ENCODE measurements around the gene MORF4L1. TPM values are rescaled to one million over a fixed set of nuclear protein-coding genes. Genes with fewer than 3 reads are reported as not detected.

The MORF4L1 gene
- total and polyA plus RNA-seq, 10 of the 15 experiments (the other 5 are each of a cell fraction or from before 2014, with no cell fraction given), result 113 to 636 (median 229) TPM

DNA sequence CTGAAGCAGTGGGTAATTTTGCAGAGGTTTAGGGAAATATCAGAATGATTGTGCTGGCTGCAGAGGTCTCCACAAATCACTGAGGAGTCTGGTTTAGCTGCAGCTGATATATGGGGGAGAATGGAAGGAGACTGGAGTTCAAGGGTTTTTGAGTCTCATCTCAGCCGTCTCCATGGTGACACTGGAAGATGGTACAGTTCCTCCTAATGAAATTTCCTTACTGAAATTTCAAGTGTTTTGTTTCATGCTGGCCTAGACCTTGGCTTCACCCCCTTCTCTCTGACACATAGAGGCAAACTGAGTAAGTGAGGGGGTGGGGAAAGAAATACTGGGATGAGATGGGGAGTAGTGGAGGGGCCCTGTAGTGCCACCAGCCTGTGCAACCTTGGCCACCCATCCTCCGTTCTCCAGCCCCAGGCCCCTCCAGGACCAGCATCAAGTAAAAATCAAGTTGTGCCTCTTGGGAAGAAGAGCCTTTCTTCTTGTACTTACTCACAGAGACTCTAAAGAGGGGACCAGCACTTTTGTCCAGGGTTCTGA is 17.8 kb upstream of the MORF4L1 start (continued):
- TF ChIP-seq, protein P1, sequence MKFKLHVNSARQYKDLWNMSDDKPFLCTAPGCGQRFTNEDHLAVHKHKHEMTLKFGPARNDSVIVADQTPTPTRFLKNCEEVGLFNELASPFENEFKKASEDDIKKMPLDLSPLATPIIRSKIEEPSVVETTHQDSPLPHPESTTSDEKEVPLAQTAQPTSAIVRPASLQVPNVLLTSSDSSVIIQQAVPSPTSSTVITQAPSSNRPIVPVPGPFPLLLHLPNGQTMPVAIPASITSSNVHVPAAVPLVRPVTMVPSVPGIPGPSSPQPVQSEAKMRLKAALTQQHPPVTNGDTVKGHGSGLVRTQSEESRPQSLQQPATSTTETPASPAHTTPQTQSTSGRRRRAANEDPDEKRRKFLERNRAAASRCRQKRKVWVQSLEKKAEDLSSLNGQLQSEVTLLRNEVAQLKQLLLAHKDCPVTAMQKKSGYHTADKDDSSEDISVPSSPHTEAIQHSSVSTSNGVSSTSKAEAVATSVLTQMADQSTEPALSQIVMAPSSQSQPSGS (IDR thresholded peaks at IDR 0.05; ENCODE audit: low read length), result no peak
- TF ChIP-seq BACH1 (IDR thresholded peaks at IDR 0.05; ENCODE audit: borderline replicate concordance) (no peak), CEBPZ (IDR thresholded peaks at IDR 0.05; ENCODE audit: low read depth, low read length) (no peak), E2F4 (IDR thresholded peaks at IDR 0.05; ENCODE audit: low read depth, low read length) (no peak), MTA3 (IDR thresholded peaks at IDR 0.05; ENCODE audit: borderline replicate concordance, low read length) (no peak), ATF7 (IDR thresholded peaks at IDR 0.05; ENCODE audit: low read depth) (no peak), WRNIP1 (IDR thresholded peaks at IDR 0.05; ENCODE audit: borderline replicate concordance, low read depth, low read length) (no peak), CREM (IDR thresholded peaks at IDR 0.05; ENCODE audit: low read depth) (no peak), CHD1 (IDR thresholded peaks at IDR 0.05; ENCODE audit: low read depth, low read length) (no peak), YBX1 (IDR thresholded peaks at IDR 0.05) (no peak), CBFB (IDR thresholded peaks at IDR 0.05; ENCODE audit: low read depth) (no peak), RUNX3 (IDR thresholded peaks at IDR 0.05; ENCODE audit: low read length) (no peak)
- TF ChIP-seq, protein P2, sequence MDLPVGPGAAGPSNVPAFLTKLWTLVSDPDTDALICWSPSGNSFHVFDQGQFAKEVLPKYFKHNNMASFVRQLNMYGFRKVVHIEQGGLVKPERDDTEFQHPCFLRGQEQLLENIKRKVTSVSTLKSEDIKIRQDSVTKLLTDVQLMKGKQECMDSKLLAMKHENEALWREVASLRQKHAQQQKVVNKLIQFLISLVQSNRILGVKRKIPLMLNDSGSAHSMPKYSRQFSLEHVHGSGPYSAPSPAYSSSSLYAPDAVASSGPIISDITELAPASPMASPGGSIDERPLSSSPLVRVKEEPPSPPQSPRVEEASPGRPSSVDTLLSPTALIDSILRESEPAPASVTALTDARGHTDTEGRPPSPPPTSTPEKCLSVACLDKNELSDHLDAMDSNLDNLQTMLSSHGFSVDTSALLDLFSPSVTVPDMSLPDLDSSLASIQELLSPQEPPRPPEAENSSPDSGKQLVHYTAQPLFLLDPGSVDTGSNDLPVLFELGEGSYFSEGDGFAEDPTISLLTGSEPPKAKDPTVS (IDR thresholded peaks at IDR 0.05; ENCODE audit: low read depth, low read length), result no peak

All from GM12878 (cell line).